Brain microvascular endothelial cell (primary cell): Measurements from ENCODE around the gene SH3PXD2A.

ENCODE experiments used
- DNase-seq: peaks from one replicate; pipeline ENCODE4 v3.0.0-alpha.2; 2020
- H3K27ac ChIP-seq: fragments of 250-450 bp; sonication (Bioruptor Pico); 2 replicates; pipeline ENCODE4 v1.5.1; 2020; ENCODE audit warnings: mild to moderate bottlenecking, moderate library complexity
- H3K27me3 ChIP-seq: fragments of 250-450 bp; sonication (Bioruptor Pico); replicated peaks from 2 replicates; pipeline ENCODE4 v1.5.1; 2020; ENCODE audit warnings: mild to moderate bottlenecking
- H3K36me3 ChIP-seq: fragments of 250-450 bp; sonication (Bioruptor Pico); replicated peaks from 2 replicates; pipeline ENCODE4 v1.5.1; 2020; ENCODE audit warnings: mild to moderate bottlenecking
- H3K4me3 ChIP-seq: 2 replicates; pipeline ENCODE4 v1.5.1; 2011; ENCODE audit warnings: low read depth, mild to moderate bottlenecking, control low read depth, low read length, moderate library complexity
- in situ Hi-C: cut with HindIII; loops from 2 replicates; pipeline ENCODE4 v1.10.0; 2017; ENCODE audit warnings: low sequenced_read_pairs, low pct_ligation_motif_present
- TF ChIP-seq, protein P1 (sequence below): IDR thresholded peaks from 2 replicates; pipeline ENCODE4 v1.5.1; 2011; ENCODE audit warnings: low read depth, mild to moderate bottlenecking, moderate library complexity, low read length, control low read depth, inconsistent platforms; ENCODE audit errors: missing control alignments

The SH3PXD2A gene

DNA sequence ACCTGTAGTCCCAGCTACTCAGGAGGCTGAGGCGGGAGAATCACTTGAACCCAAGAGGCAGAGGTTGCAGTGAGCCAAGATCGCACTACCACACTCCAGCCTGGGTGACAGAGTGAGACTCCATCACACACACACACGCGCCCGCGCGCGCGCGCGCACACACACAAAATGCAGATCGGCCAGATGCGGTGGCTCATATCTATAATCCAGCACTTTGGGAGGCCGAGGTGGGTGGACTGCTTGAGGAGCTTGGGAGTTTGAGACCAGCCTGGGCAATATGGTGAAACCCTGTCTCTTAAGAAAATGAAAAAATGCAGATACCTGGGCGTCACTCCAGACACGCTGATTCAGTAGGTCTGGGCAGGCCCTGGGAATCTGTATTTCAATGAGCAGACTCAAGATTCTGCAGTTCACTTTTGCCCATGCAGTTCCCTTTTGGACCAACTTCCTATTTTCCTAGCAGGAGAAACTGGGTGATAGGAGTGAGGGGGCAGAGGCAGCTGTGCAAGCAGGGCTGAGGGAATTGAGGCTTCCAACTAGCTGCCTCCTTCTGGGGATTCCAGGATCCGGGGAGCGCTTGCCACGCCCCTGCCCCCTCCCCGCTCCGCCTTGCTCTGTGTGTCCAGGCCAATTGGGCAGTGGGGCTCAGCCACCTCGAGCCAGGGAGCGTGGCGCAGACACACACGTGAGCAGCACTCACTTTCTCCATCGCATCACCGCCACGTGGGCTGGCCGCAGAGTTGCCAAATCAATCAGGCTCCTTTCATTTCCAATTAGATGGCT is 173.6 kb downstream of the SH3PXD2A start:
- TF ChIP-seq, protein P1, sequence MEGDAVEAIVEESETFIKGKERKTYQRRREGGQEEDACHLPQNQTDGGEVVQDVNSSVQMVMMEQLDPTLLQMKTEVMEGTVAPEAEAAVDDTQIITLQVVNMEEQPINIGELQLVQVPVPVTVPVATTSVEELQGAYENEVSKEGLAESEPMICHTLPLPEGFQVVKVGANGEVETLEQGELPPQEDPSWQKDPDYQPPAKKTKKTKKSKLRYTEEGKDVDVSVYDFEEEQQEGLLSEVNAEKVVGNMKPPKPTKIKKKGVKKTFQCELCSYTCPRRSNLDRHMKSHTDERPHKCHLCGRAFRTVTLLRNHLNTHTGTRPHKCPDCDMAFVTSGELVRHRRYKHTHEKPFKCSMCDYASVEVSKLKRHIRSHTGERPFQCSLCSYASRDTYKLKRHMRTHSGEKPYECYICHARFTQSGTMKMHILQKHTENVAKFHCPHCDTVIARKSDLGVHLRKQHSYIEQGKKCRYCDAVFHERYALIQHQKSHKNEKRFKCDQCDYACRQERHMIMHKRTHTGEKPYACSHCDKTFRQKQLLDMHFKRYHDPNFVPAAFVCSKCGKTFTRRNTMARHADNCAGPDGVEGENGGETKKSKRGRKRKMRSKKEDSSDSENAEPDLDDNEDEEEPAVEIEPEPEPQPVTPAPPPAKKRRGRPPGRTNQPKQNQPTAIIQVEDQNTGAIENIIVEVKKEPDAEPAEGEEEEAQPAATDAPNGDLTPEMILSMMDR: no peak
- H3K27me3 ChIP-seq: no peaks in the 10 kb centered on the region
- H3K4me3 ChIP-seq: no peak overlapping the region
- no peaks in the 10 kb centered on the region for H3K36me3 ChIP-seq
- no peak overlapping the region for H3K27ac ChIP-seq
- DNase-seq: no peak
- in situ Hi-C loops: no loop called here

DNA sequence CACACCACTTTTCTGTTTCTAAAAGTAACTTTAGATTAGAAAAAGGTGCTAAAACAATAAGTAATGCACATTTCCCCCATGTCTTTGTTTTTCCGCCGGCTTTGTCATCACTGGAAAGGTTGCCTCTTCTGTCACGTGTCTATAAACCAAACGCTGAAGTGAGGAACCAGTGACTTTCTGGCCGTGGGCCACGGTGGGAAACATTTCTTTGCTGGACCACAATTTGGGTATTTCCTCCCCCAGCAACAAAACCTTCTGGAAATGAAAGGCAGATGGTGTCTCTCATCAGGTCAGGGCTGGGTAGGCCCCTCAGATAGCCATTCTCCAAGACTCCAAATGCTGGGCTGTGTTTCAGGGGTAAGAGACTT is 174.5 kb downstream of the SH3PXD2A start:
- H3K27me3 ChIP-seq: no peaks in the 10 kb centered on the region
- in situ Hi-C loops: no loop called here

DNA sequence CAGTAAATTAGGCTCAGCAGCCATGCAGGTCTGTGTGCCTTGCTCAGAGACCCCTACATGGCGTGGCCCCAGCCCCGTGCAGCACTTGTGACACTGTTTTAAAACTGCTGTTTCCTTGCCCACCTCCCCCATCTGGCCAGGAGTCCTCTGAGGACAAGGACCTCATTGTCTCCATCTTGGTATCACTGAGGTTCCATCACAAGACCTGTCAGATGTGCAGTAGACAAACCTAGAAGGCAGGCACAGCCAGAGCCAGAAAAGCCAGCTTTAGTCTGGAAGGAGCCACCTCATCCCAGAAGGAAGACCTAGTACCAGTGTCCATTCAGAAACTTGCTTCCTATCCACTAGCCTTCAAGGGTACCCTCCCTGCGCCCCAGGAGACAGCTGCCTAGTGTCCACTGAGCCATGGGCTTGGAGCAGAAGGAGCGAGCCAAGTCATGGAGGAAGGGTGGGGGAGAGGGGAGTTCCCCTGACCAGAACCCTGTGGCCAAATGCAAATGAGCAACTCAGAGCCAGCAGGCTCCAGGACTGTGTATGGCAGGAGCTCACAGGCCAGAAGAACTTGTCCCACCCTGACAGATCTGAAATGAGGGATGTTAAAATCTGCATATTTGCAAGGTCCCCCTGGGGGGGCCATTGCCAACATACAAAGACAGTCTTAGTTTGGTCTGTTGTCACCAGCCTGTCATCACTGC is 176.1 kb downstream of the SH3PXD2A start:
- Histone ChIP-seq H3K27ac (no peak overlapping the region), H3K27me3 (no peaks in the 10 kb centered on the region), H3K36me3 (no peaks in the 10 kb centered on the region), H3K4me3 (no peak overlapping the region)
- in situ Hi-C loops: no loop called here
- TF ChIP-seq, protein P1: no peak
- no peak for DNase-seq

More for the DNA sequence above, 174.5 kb downstream of the SH3PXD2A start:
- Histone ChIP-seq H3K4me3 (no peak overlapping the region), H3K27ac (no peak overlapping the region), H3K36me3 (no peaks in the 10 kb centered on the region)
- no peak for DNase-seq
- TF ChIP-seq, protein P1: no peak

DNA sequence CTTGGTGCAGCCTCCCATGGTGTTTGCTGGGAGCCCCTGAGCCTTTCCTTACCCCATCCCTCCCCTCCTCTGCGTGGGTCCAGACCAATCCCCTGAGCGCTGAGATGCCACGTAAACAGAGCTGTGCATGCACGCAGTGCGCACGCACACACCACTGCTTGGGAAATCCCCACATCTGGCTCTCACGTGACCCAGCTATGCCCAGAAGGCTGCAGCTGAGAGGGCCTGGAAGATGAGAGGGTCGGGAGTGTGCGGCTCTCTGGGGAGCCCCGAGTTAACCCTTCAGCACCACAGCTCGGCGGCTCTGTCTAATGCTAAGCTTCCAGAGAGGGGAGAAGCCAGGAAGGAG is 177.2 kb downstream of the SH3PXD2A start:
- H3K36me3 ChIP-seq: no peaks in the 10 kb centered on the region
- in situ Hi-C loops: no loop called here
- H3K27ac ChIP-seq: peak overlapping the region; percentile 89
- TF ChIP-seq, protein P1: no peak
- peak; percentile 98 for DNase-seq
- no peaks in the 10 kb centered on the region for H3K27me3 ChIP-seq
- H3K4me3 ChIP-seq: peak overlapping the region; percentile 46

DNA sequence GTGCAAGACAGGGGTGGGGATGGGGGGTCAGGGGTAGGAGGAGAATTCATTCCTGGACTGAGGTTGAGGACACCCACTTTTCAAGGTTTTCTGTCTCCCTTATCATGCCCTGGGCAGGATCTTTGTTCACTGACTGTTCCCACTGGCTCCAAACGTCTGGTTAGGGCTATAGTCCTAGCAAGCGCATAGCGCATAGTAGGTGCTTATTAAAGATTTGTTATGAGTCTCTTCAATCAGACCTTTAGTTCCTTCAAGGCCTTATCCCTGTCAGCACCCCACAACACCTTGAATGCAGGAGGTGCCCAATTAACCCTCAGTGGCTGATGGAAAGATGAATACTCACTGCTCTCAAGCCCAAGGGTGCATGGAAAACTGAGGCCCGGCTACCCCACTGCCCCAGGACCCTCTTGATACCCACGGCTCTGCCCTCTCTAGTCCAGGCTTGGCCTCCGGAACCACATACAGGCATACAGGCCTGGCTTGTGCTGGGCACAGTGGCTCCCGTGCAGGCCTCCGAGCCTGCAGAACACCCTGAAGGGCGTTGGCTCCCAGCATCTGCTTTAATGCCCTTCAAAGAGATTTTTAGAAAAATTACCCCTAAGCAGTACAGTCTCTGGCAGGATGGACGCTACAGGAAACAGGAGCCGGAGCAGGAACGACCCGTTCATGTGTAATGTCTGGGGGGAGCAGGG is 177.7 kb downstream of the SH3PXD2A start:
- in situ Hi-C loops: no loop called here
- H3K27me3 ChIP-seq: no peaks in the 10 kb centered on the region
- DNase-seq: no peak
- TF ChIP-seq, protein P1: no peak
- no peaks in the 10 kb centered on the region for H3K36me3 ChIP-seq
- peak overlapping the region; percentile 46 for H3K4me3 ChIP-seq
- peak overlapping the region; percentile 89 for H3K27ac ChIP-seq
